HepG2 (cell line): Measurements from ENCODE around the gene SND1. TPM values are rescaled to one million over a fixed set of nuclear protein-coding genes. Genes with fewer than 3 reads are reported as not detected.

Experiments used
- ATAC-seq: fragments of 200-7000 bp; cut with Tn5 transposase; 3 replicates; pipeline ENCODE4 v1.9.1; 2020; ENCODE audit warnings: mild to moderate bottlenecking, moderate library complexity
- BruUV-seq: library from RNA; stranded (reverse); fragments of 400-500 nt; replicated peaks from 2 replicates; lab custom pipeline; 2021; lab: Mats Ljungman, UMichigan
- CTCF ChIA-PET: fragments of 300-600 bp; formaldehyde crosslinking; extraction: SDS; loops from one replicate; lab custom pipeline; 2021; ENCODE audit warnings: low total read pairs, inconsistent platforms, low intra/inter-chr PET ratio; lab: Yijun Ruan, JAX
- POLR2A ChIA-PET: fragments of 350-600 bp; sonication (Branson Sonifier 250); formaldehyde crosslinking; loops from one replicate; lab custom pipeline; 2020; ENCODE audit warnings: antibody characterized with exemption, inconsistent platforms; lab: Yijun Ruan, JAX
- DNase-seq: peaks from one replicate; pipeline ENCODE4 v3.0.0-alpha.2; 2015; ENCODE audit warnings: low spot score
- FAIRE-seq: peaks from 3 replicates; lab custom pipeline; 2011; peaks lifted over from hg19 to GRCh38; lab: Jason Lieb, UNC
- H2AFZ ChIP-seq: one replicate; pipeline ENCODE4 v1.6.1; 2011; ENCODE audit warnings: low read length, inconsistent platforms
- H3K27ac ChIP-seq: fragments of 300-600 bp; 3 replicates; pipeline ENCODE4 v1.8.0; 2011; ENCODE audit warnings: mixed run types, mild to moderate bottlenecking, mixed read lengths, low read length, inconsistent platforms; ENCODE audit not compliant: insufficient read depth; ENCODE audit errors: extremely low read length
- H3K27me3 ChIP-seq, 2 experiments: fragments of 200-600 bp in 1 of 2; 2 replicates in 1 of 2; 3 replicates in 1 of 2; pipeline versions ENCODE4 v1.6.0 to v1.8.0; 2011; ENCODE audit warnings: low read length in 2 of 2, mild to moderate bottlenecking in 2 of 2, moderate library complexity in 2 of 2, inconsistent platforms in 1 of 2; ENCODE audit not compliant: insufficient read depth in 2 of 2, control insufficient read depth in 1 of 2
- H3K36me3 ChIP-seq, 2 experiments: fragments of 200-600 bp in 1 of 2; replicated peaks in 1 of 2; 2 replicates in 1 of 2; 3 replicates in 1 of 2; pipeline versions ENCODE4 v1.5.1 to v1.8.0; 2011; ENCODE audit warnings: low read length in 2 of 2, inconsistent platforms in 1 of 2; ENCODE audit not compliant: insufficient read depth in 2 of 2, control insufficient read depth in 1 of 2
- H3K4me1 ChIP-seq: 2 replicates; pipeline ENCODE4 v1.5.1; 2012; ENCODE audit warnings: low read length, inconsistent platforms; ENCODE audit not compliant: insufficient read depth
- H3K4me2 ChIP-seq: 2 replicates; pipeline ENCODE4 v1.6.0; 2011; ENCODE audit warnings: low read depth, low read length, inconsistent platforms
- H3K4me3 ChIP-seq, 3 experiments: fragments of 200-600 bp in 1 of 3; sonication (generic), shearing (Covaris generic) in 1 of 3; replicated peaks in 1 of 3; 2 replicates each; pipeline ENCODE4 v1.5.1; 2011 to 2016; ENCODE audit warnings: low read length in 3 of 3, inconsistent platforms in 2 of 3, low read depth in 2 of 3, mild to moderate bottlenecking in 2 of 3, control low read depth in 1 of 3, mixed read lengths in 1 of 3; ENCODE audit not compliant: insufficient read depth in 1 of 3
- H3K79me2 ChIP-seq: one replicate; pipeline ENCODE4 v1.6.1; 2011; ENCODE audit warnings: low read length, inconsistent platforms; ENCODE audit not compliant: insufficient read depth
- H3K9ac ChIP-seq: 2 replicates; pipeline ENCODE4 v1.6.0; 2011; ENCODE audit warnings: mild to moderate bottlenecking, low read depth, low read length, inconsistent platforms; ENCODE audit not compliant: insufficient read depth
- H3K9me3 ChIP-seq: 2 replicates; pipeline ENCODE4 v1.5.1; 2012; ENCODE audit warnings: mild to moderate bottlenecking, low read length
- H4K20me1 ChIP-seq: 2 replicates; pipeline ENCODE4 v1.6.0; 2011; ENCODE audit warnings: inconsistent platforms, mild to moderate bottlenecking, low read length, moderate library complexity; ENCODE audit not compliant: insufficient read depth
- CHCHD3 ChIP-seq: sonication (generic); formaldehyde crosslinking; IDR thresholded peaks from 2 replicates; pipeline ENCODE4 v1.8.0; 2022; ENCODE audit warnings: mild to moderate bottlenecking, missing genetic modification reagents, moderate library complexity
- KDM3A ChIP-seq: IDR thresholded peaks from 2 replicates; pipeline ENCODE4 v1.6.1; 2018; ENCODE audit warnings: low read depth, missing compliant biosample characterization
- KDM4B ChIP-seq: sonication (generic); formaldehyde crosslinking; IDR thresholded peaks from 2 replicates; pipeline ENCODE4 v1.4.0; 2020; ENCODE audit warnings: missing genetic modification reagents
- KMT2B ChIP-seq: IDR thresholded peaks from 2 replicates; pipeline ENCODE4 v1.6.1; 2016; ENCODE audit warnings: missing genetic modification reagents, missing compliant biosample characterization
- MLLT10 ChIP-seq: sonication (generic); formaldehyde crosslinking; IDR thresholded peaks from 2 replicates; pipeline ENCODE4 v1.4.0; 2020; ENCODE audit warnings: missing genetic modification reagents
- POGK ChIP-seq: sonication (generic); formaldehyde crosslinking; conservative IDR thresholded peaks from 2 replicates; pipeline ENCODE4 v1.8.0; 2022; ENCODE audit warnings: mild to moderate bottlenecking, moderate library complexity, missing genetic modification reagents
- POLR2G ChIP-seq: fragments of 200-400 bp; formaldehyde crosslinking; IDR thresholded peaks from 2 replicates; pipeline ENCODE4 v1.6.1; 2018; ENCODE audit warnings: mild to moderate bottlenecking, low read depth, low read length, moderate library complexity
- SP2 ChIP-seq: sonication (generic); formaldehyde crosslinking; IDR thresholded peaks from 2 replicates; pipeline ENCODE4 v1.5.1; 2020; ENCODE audit warnings: mild to moderate bottlenecking, missing genetic modification reagents
- SRF ChIP-seq: IDR thresholded peaks from 2 replicates; pipeline ENCODE4 v1.6.1; 2011; ENCODE audit warnings: mild to moderate bottlenecking, low read depth, low read length, moderate library complexity
- TEF ChIP-seq: sonication (generic); formaldehyde crosslinking; IDR thresholded peaks from 2 replicates; pipeline ENCODE4 v1.5.0; 2020; ENCODE audit warnings: missing genetic modification reagents
- TFDP2 ChIP-seq: sonication (generic); formaldehyde crosslinking; IDR thresholded peaks from 2 replicates; pipeline ENCODE4 v1.4.0; 2020; ENCODE audit warnings: missing genetic modification reagents
- THYN1 ChIP-seq: sonication (generic); formaldehyde crosslinking; IDR thresholded peaks from 2 replicates; pipeline ENCODE4 v1.8.1; 2023; ENCODE audit warnings: low read depth, mild to moderate bottlenecking, moderate library complexity, missing genetic modification reagents, borderline replicate concordance
- ZBTB1 ChIP-seq: sonication (generic); formaldehyde crosslinking; IDR thresholded peaks from 2 replicates; pipeline ENCODE4 v1.4.0; 2020; ENCODE audit warnings: missing genetic modification reagents, borderline replicate concordance
- ZNF260 ChIP-seq: sonication (generic); formaldehyde crosslinking; IDR thresholded peaks from 2 replicates; pipeline ENCODE4 v1.4.0; 2020; ENCODE audit warnings: missing genetic modification reagents, low read depth, mild to moderate bottlenecking, borderline replicate concordance
- ZNF644 ChIP-seq: IDR thresholded peaks from 2 replicates; pipeline ENCODE4 v1.6.1; 2016; ENCODE audit warnings: low read depth
- ZNF713 ChIP-seq: sonication (generic); formaldehyde crosslinking; IDR thresholded peaks from 2 replicates; pipeline ENCODE4 v1.4.0; 2020; ENCODE audit warnings: mild to moderate bottlenecking, missing genetic modification reagents
- ZNF761 ChIP-seq: sonication (generic); formaldehyde crosslinking; conservative IDR thresholded peaks from 2 replicates; pipeline ENCODE4 v1.4.0; 2020; ENCODE audit warnings: mild to moderate bottlenecking, missing genetic modification reagents
- ZNF782 ChIP-seq: sonication (generic); formaldehyde crosslinking; IDR thresholded peaks from 2 replicates; pipeline ENCODE4 v1.4.0; 2020; ENCODE audit warnings: missing genetic modification reagents, mild to moderate bottlenecking, borderline replicate concordance
- ZNF792 ChIP-seq: IDR thresholded peaks from 2 replicates; pipeline ENCODE4 v1.6.1; 2016
- WGBS: methylation state at CpG from one replicate; pipeline ENCODE4 v1.1.6; 2017; ENCODE audit warnings: low lambda C conversion rate; 5-methylcytosine and 5-hydroxymethylcytosine counted together
- in situ Hi-C: cut with HindIII; loops from 2 replicates; pipeline ENCODE4 v1.10.0; 2017; ENCODE audit warnings: low pct_unique_long_range_greater_than_20kb; ENCODE audit not compliant: extremely low pct_ligation_motif_present
- intact Hi-C: fragments of 100-400 bp; cut with micrococcal nuclease; formaldehyde crosslinking; loops from one replicate; pipeline ENCODE4 v1.10.0; 2022; ENCODE audit not compliant: unreplicated experiment
- polyA plus RNA-seq, 8 experiments: library from polyadenylated mRNA; depleted of rRNA in 3 of 8; stranded (reverse) in 7 of 8; unstranded in 1 of 8; fragments of >200 nt; fragmentation: Illumina TruSeq in 4 of 8; extraction: Trizol in 4 of 8; gene quantifications; 2 replicates each; pipeline versions ENCODE4 v1.2.1 to v1.2.3, GENCODE V29; 2011 to 2016; ENCODE audit warnings: low read depth in 4 of 8, missing spikeins in 1 of 8, mixed read lengths in 1 of 8; ENCODE audit not compliant: insufficient read depth in 1 of 8
- total RNA-seq, 5 experiments: library from RNA; depleted of rRNA; stranded (reverse); fragments of >200 nt; fragmentation: Illumina TruSeq; extraction: Trizol; gene quantifications; 2 replicates each; pipeline ENCODE4 v1.2.3, GENCODE V29; 2016; ENCODE audit warnings: low read depth in 1 of 5
- TF ChIP-seq, protein P1 (sequence below): sonication (generic); formaldehyde crosslinking; IDR thresholded peaks from 2 replicates; pipeline ENCODE4 v1.5.0; 2020; ENCODE audit warnings: mild to moderate bottlenecking, missing genetic modification reagents

The SND1 gene
- total and polyA plus RNA-seq, 2 of the 13 experiments (the other 11 are each of a cell fraction or from before 2014, with no cell fraction given), result 110 to 182 TPM

DNA sequence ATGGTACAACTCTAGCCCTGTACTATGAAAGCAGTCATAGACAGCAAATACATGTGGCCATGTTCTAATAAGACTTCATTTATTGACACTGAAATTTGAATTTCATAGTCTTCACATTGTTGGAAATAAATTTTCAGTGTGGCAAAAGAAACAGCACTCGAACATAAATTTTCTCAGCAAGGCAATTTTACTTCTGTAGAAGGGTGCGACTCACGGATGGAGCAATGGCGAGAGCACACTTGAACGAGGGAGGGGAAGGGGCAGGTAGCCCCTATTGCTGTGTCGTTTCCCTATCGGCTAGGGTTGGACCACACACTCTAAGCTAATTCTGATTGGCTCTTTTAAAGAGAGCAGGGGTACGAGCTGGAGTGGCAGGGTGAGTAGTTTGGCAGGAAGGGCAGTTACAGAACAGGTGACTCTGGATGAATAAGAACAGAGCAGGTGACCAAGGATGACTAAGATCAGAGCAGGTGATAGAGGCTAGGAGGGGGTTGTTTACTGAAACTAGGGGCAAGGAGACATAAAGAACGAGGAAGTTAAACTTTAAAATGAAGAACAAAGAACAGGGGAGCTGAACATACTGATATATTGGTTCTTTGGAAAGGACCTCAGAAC is 327.2 kb downstream of the SND1 start:
- no peak overlapping the region for H2AFZ ChIP-seq
- H3K9me3 ChIP-seq, result peaks cover 6% of the 10 kb centered on the region; the same call in 1 of the 2 replicates
- FAIRE-seq (no peak), DNase-seq (no peak), ATAC-seq (no peak)
- 95% methylated on average over 9 of the region's 9 CpGs for WGBS
- H3K27me3 ChIP-seq, result no peaks in the 10 kb centered on the region
- in situ Hi-C loops (no loop called here), intact Hi-C loops (no loop called here)
- no TSS peak for BruUV-seq
- no peaks in the 10 kb centered on the region for H3K79me2 ChIP-seq
- H4K20me1 ChIP-seq, result 0 out of 2 replicates have a peak, but pooled peaks cover 3% of the 10 kb centered on the region
- H3K4me2 ChIP-seq, result no peak overlapping the region
- ChIA-PET POLR2A (interaction anchor here (0.6 kb wide), 1 partner anchor 21 kb away, joined by 3 read pairs; no protein-coding TSS in a partner anchor), CTCF (no interaction called here)
- H3K27ac ChIP-seq, result no peak overlapping the region
- peaks cover 11 to 35% of the 10 kb centered on the region in 2 experiments for H3K36me3 ChIP-seq
- H3K9ac ChIP-seq, result no peak overlapping the region
- H3K4me1 ChIP-seq, result no peaks in the 10 kb centered on the region; the same call in 1 of the 2 replicates
- no peak overlapping the region for H3K4me3 ChIP-seq
- TF ChIP-seq POGK, result no peak
- TF ChIP-seq ZNF792 (CRISPR knock-in tag), result no peak
- no peak for TF ChIP-seq KMT2B (CRISPR knock-in tag)
- TF ChIP-seq ZBTB1 (CRISPR knock-in tag), result no peak
- TF ChIP-seq KDM4B (CRISPR knock-in tag), result no peak
- no peak for TF ChIP-seq TEF (CRISPR knock-in tag)
- TF ChIP-seq THYN1, result no peak
- no peak for TF ChIP-seq ZNF260
- TF ChIP-seq ZNF761 (CRISPR knock-in tag), result no peak
- TF ChIP-seq POLR2G, result no peak
- TF ChIP-seq ZNF644 (CRISPR knock-in tag), result no peak
- TF ChIP-seq SRF, result no peak
- TF ChIP-seq ZNF782 (CRISPR knock-in tag), result no peak
- no peak for TF ChIP-seq TFDP2 (CRISPR knock-in tag)
- TF ChIP-seq KDM3A (CRISPR knock-in tag), result no peak
- no peak for TF ChIP-seq ZNF713 (CRISPR knock-in tag)
- no peak for TF ChIP-seq CHCHD3 (CRISPR knock-in tag)
- no peak for TF ChIP-seq MLLT10 (CRISPR knock-in tag)
- TF ChIP-seq SP2 (CRISPR knock-in tag), result no peak
- TF ChIP-seq, protein P1, sequence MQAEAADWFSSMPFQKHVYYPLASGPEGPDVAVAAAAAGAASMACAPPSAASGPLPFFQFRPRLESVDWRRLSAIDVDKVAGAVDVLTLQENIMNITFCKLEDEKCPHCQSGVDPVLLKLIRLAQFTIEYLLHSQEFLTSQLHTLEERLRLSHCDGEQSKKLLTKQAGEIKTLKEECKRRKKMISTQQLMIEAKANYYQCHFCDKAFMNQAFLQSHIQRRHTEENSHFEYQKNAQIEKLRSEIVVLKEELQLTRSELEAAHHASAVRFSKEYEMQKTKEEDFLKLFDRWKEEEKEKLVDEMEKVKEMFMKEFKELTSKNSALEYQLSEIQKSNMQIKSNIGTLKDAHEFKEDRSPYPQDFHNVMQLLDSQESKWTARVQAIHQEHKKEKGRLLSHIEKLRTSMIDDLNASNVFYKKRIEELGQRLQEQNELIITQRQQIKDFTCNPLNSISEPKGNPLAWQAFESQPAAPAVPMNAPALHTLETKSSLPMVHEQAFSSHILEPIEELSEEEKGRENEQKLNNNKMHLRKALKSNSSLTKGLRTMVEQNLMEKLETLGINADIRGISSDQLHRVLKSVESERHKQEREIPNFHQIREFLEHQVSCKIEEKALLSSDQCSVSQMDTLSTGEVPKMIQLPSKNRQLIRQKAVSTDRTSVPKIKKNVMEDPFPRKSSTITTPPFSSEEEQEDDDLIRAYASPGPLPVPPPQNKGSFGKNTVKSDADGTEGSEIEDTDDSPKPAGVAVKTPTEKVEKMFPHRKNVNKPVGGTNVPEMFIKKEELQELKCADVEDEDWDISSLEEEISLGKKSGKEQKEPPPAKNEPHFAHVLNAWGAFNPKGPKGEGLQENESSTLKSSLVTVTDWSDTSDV (CRISPR knock-in tag), result no peak
